Activated T-helper 1 cell treated with anti-CD3 and anti-CD28 coated beads, Interleukin-12 subunit alpha, Interleukin-12 subunit beta, Interleukin-2, Interleukin-4 antibody, amounts not matched to agents 30 ng/mL and 10 ng/mL and 1 ng/mL, durations not matched to agents 14 hours and 24 hours and 36 hours (primary cell): ENCODE data around the gene PTK6. TPM values are rescaled to one million over a fixed set of nuclear protein-coding genes. Genes with fewer than 3 reads are reported as not detected.
"Not testable (repeated sequence)": the region's sequence is repeated elsewhere in the genome, so short reads cannot be mapped to it uniquely, and the experiment has no call there.

Experiments used
- DNase-seq: peaks from one replicate; pipeline ENCODE4 v3.0.0; 2021; ENCODE audit warnings: low spot score
- H3K27ac Mint-ChIP-seq: one replicate; pipeline ENCODE4 v1.8.0; 2021; ENCODE audit warnings: mild to moderate bottlenecking, mixed read lengths
- H3K27me3 Mint-ChIP-seq: one replicate; pipeline ENCODE4 v1.8.0; 2022; ENCODE audit warnings: mild to moderate bottlenecking, moderate library complexity, mixed read lengths; ENCODE audit not compliant: insufficient read depth
- H3K36me3 Mint-ChIP-seq: one replicate; pipeline ENCODE4 v1.8.0; 2021; ENCODE audit warnings: low read depth, mixed read lengths
- H3K4me1 Mint-ChIP-seq: one replicate; pipeline ENCODE4 v1.8.0; 2021; ENCODE audit warnings: low read depth, mixed read lengths
- H3K4me3 Mint-ChIP-seq: one replicate; pipeline ENCODE4 v1.8.0; 2021; ENCODE audit warnings: mild to moderate bottlenecking, moderate library complexity, mixed read lengths
- H3K9me3 Mint-ChIP-seq: one replicate; pipeline ENCODE4 v1.8.0; 2021; ENCODE audit warnings: mixed read lengths
- intact Hi-C: fragments of 100-400 bp; cut with micrococcal nuclease; formaldehyde crosslinking; loops from one replicate; pipeline ENCODE4 v1.15.1; 2024
- total RNA-seq: library from RNA; stranded (reverse); gene quantifications from 2 replicates; pipeline ENCODE4 v1.2.3, GENCODE V29; 2022

Gene PTK6
- total RNA-seq, 1 donor from 2014 or later = 0.16 TPM

DNA sequence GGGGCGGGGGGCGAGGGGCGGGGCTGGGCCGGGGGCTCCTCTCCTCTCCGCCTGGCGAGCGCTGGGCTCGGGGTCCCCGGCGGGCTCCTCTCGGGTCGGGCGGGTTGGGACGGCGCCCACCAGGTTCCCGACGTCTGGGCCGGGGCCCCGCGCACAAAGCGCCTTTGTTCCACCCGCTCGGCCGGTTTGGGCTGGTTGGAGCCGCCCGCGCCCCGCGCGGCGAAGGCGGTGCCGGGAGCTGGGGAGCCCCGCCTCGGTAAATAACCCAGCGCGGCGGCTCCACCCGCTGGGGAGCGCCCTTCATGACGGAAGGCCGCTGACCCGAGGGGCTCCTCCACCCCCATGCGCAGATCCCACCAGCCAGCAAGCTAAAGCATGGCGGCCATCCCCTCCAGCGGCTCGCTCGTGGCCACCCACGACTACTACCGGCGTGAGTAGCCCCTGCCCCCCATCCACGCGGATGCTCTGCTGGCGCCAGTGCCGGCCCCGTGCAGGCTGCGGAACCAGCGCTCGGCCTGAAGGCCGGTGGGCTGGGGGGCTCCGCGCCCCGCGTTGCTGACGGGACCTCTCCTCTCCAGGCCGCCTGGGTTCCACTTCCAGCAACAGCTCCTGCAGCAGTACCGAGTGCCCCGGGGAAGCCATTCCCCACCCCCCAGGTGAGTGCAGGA lies 16.1 kb downstream of the PTK6 start:
- Mint-ChIP-seq H3K9me3 (no peaks in the 10 kb centered on the region), H3K4me3 (peak overlapping the region; percentile 84), H3K27ac (peak overlapping the region; percentile 68), H3K27me3 (peaks cover 4% of the 10 kb centered on the region), H3K36me3 (peaks cover 12% of the 10 kb centered on the region), H3K4me1 (no peaks in the 10 kb centered on the region)
- intact Hi-C loops = loop anchor here (1.0 to 2.0 kb wide), 6 partner anchors 16 to 542 kb away; partner anchors contain the start of genes GMEB2, PTK6, TCEA2 and TPD52L2
- DNase-seq = peak; percentile 72

GRCh38 chr20:63520504-63520933 lies 16.7 kb downstream of the PTK6 start, which contains the start of gene PPDPF:
Gene PPDPF, plus strand, starts transcription at chr20:63520765. Its CDS starts 544 bp downstream, at chr20:63521309.
- H3K27me3 Mint-ChIP-seq = peaks cover 4% of the 10 kb centered on the region
- peak within 1 kb of the TSS; percentile 70 for H3K27ac Mint-ChIP-seq
- DNase-seq = peak; percentile 81
- H3K4me1 Mint-ChIP-seq = no peaks in the 10 kb centered on the region
- intact Hi-C loops = loop anchor here (1.0 to 2.0 kb wide), 6 partner anchors 17 to 543 kb away; partner anchors contain the start of genes GMEB2, PTK6, TCEA2 and TPD52L2
- no peaks in the 10 kb centered on the region for H3K9me3 Mint-ChIP-seq
- H3K36me3 Mint-ChIP-seq = peaks cover 12% of the 10 kb centered on the region
- peak within 1 kb of the TSS; percentile 84 for H3K4me3 Mint-ChIP-seq

- intact Hi-C loops = loop anchor here (1.0 to 2.0 kb wide), 6 partner anchors 17 to 543 kb away; partner anchors contain the start of genes GMEB2, PTK6, TCEA2 and TPD52L2
- DNase-seq = peak; percentile 68
- H3K27ac Mint-ChIP-seq = no peak overlapping the region
These were observed 17.3 kb downstream of the PTK6 start for GRCh38 chr20:63519668-63520503.

DNA sequence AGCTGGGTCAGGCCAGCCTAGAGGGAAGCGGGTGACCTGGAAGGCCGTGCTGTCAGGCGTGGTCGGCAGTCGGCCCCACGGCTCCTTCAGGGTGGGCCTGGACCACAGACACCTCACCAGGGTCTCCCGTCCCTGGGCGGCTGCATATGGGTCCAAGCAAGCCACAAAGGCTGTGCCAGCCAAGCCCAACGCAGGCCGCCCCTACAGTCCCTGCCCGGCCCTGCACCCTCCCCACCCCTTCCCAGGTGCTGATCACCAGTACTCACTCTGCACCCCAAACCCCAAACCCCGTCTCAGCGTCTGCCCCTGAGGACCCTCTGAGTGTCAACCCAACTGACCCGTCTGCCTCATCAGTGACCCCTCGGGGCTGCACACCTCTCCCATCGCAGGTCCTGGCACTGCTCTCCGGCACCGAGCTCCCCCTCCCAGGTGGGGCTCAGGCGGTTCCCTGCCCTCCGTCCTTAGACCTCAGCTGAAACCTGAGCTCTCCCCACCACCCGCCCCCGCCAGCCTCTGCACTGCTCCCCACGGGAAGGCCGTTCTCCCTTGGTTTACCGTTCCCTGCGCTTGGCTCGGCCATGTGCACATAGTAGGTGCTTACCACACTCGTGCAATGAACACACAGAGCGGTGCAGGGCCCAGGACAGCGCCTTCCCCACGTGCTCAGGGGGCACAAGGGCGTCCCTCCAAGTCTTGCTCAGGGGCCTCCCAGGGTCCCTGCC lies 18.1 kb downstream of the PTK6 start:
- H3K27ac Mint-ChIP-seq = no peak overlapping the region

More at GRCh38 chr20:63519668-63520503, 17.3 kb downstream of the PTK6 start:
- no peaks in the 10 kb centered on the region for H3K4me1 Mint-ChIP-seq
- peaks cover 12% of the 10 kb centered on the region for H3K36me3 Mint-ChIP-seq
- H3K9me3 Mint-ChIP-seq = no peaks in the 10 kb centered on the region
- H3K4me3 Mint-ChIP-seq = peak overlapping the region; percentile 74
- H3K27me3 Mint-ChIP-seq = peaks cover 4% of the 10 kb centered on the region

DNA sequence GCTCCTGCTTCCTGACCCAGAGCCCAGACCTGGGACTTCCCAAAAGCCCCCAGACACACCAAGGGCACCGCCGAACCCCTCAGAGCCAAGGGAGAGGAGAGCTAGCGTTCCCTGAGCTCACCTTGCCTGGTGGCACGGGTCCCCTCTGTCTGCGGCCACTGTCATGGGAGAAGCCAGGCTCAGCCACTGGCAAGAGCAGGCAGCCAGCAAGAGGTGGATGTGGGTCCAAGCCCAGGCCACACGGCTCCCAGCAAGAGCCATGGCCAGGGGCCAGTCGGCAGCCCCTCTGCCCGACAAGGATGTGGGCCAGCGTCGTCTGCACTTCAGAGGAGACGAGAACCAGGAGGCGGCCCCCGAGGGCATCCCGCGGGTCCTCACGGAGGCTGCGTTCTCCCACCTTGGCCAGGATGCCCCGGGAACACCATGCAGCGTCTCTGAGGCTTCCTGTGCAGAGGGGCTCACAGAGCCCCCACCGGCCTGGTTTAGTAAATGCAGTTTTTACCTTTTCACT lies 18.8 kb downstream of the PTK6 start:
- peaks cover 8% of the 10 kb centered on the region for H3K36me3 Mint-ChIP-seq
- no peaks in the 10 kb centered on the region for H3K9me3 Mint-ChIP-seq
- intact Hi-C loops = no loop called here
- H3K4me3 Mint-ChIP-seq = peak overlapping the region; percentile 63
- no peaks in the 10 kb centered on the region for H3K4me1 Mint-ChIP-seq
- H3K27ac Mint-ChIP-seq = no peak overlapping the region
- peaks cover 6% of the 10 kb centered on the region for H3K27me3 Mint-ChIP-seq
- no peak for DNase-seq

More for the DNA sequence above, 18.1 kb downstream of the PTK6 start:
- H3K4me1 Mint-ChIP-seq = no peaks in the 10 kb centered on the region
- H3K27me3 Mint-ChIP-seq = peaks cover 6% of the 10 kb centered on the region
- H3K9me3 Mint-ChIP-seq = no peaks in the 10 kb centered on the region
- peaks cover 13% of the 10 kb centered on the region for H3K36me3 Mint-ChIP-seq
- no peak for DNase-seq
- intact Hi-C loops = no loop called here
- H3K4me3 Mint-ChIP-seq = peak overlapping the region; percentile 74

DNA sequence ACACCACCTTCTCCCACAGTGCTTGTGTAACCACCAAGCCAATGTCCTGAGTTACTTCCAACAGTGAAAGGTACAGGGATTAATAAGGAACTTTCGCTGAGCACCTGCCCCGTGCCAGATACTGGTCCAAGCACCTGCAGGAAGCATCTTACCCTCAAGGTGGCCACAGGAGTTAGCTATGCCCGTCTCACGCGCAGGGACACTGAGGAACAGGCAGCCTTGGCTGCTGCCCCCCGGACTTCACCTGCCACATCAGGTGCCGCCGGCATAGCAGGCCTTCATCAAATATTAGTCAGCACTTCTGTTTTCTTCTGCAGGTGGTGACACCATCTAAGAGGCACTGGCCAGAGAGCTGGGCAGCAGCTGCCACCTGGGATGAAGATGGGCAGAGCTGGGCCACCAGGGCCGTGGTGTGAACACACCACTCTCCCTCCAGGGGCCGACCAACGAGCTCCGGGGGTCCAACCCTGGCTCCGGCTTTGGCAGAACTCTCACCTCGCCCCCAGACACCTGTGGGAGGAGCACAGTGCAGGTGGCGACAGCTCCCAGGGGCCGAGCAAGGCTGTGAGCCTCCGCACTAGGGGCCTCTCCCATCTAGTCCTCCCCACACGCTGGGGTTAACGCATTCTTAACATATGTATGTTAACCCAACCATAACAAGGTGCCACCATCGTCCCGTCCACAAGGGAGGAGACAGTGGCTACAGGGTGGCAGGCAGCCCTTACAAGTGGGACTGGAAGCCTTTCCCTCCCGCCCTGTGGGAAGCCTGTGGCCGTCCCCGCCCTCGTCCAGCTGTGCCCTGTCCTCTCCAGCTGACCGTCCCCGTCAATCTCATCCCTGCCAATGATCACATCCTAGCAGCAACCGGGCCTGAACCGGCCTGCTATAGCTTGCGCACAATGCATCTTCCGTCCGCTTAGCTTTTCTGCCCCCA lies 19.5 kb downstream of the PTK6 start:
- H3K27ac Mint-ChIP-seq = no peak overlapping the region
- peaks cover 8% of the 10 kb centered on the region for H3K27me3 Mint-ChIP-seq
- no peaks in the 10 kb centered on the region for H3K9me3 Mint-ChIP-seq
- peaks cover 6% of the 10 kb centered on the region for H3K36me3 Mint-ChIP-seq
- intact Hi-C loops = no loop called here
- no peaks in the 10 kb centered on the region for H3K4me1 Mint-ChIP-seq
- peak overlapping the region; percentile 63 for H3K4me3 Mint-ChIP-seq
- no peak for DNase-seq

- DNase-seq, H3K4me3 Mint-ChIP-seq, intact Hi-C loops, H3K9me3 Mint-ChIP-seq, H3K27ac Mint-ChIP-seq, H3K36me3 Mint-ChIP-seq, H3K4me1 Mint-ChIP-seq: not testable (repeated sequence)
- peaks cover 18% of the 10 kb centered on the region for H3K27me3 Mint-ChIP-seq
These were observed 22.7 kb downstream of the PTK6 start for GRCh38 chr20:63514520-63514919.

- H3K9me3 Mint-ChIP-seq = no peaks in the 10 kb centered on the region
- H3K4me3 Mint-ChIP-seq = no peak overlapping the region
- intact Hi-C loops = no loop called here
- no peak overlapping the region for H3K27ac Mint-ChIP-seq
- no peak for DNase-seq
- no peaks in the 10 kb centered on the region for H3K4me1 Mint-ChIP-seq
- peaks cover 18% of the 10 kb centered on the region for H3K27me3 Mint-ChIP-seq
- H3K36me3 Mint-ChIP-seq = peaks cover 3% of the 10 kb centered on the region
These were observed 24.0 kb downstream of the PTK6 start for GRCh38 chr20:63513207-63513606.

- H3K9me3 Mint-ChIP-seq = peaks cover under 1% of the 10 kb centered on the region
- no peak for DNase-seq
- no peak overlapping the region for H3K4me3 Mint-ChIP-seq
- peaks cover 2% of the 10 kb centered on the region for H3K36me3 Mint-ChIP-seq
- peaks cover 20% of the 10 kb centered on the region for H3K27me3 Mint-ChIP-seq
- H3K4me1 Mint-ChIP-seq = no peaks in the 10 kb centered on the region
- no peak overlapping the region for H3K27ac Mint-ChIP-seq
- intact Hi-C loops = no loop called here
These were observed 28.1 kb downstream of the PTK6 start for GRCh38 chr20:63509088-63509564.

GRCh38 chr20:63508072-63508768 lies 29.0 kb downstream of the PTK6 start:
- no peaks in the 10 kb centered on the region for H3K4me1 Mint-ChIP-seq
- DNase-seq = no peak
- H3K4me3 Mint-ChIP-seq = peak overlapping the region; percentile 20
- peak overlapping the region; percentile 56 for H3K27ac Mint-ChIP-seq
- peaks cover 3% of the 10 kb centered on the region for H3K9me3 Mint-ChIP-seq
- H3K27me3 Mint-ChIP-seq = peaks cover 20% of the 10 kb centered on the region
- intact Hi-C loops = no loop called here
- peaks cover 1% of the 10 kb centered on the region for H3K36me3 Mint-ChIP-seq

DNA sequence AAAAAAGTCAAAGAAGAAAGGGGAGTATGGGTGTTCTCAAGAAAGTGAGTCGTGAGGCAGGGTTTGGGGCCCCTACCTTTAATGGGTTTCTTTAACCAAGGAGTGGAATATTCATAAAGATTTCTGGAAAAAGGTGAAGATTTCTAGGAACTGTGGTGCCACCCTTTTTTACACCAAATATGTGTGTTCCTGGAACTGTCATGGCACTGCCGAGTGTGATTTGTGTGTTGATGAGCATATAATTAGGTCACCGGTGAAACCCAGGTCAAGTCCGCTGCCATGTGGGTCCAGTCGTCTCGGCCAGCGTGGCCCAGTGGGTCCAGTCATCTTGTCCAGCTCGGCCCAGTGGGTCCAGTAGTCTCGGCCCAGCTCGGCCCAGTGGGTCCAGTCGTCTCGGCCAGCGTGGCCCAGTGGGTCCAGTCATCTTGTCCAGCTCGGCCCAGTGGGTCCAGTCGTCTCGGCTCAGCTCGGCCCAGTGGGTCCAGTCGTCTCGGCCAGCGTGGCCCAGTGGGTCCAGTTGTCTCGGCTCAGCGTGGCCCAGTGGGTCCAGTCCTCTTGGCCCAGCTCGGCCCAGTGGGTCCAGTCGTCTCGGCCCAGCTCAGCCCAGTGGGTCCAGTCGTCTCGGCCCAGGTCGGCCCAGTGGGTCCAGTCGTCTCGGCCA lies 30.0 kb downstream of the PTK6 start:
- peaks cover 3% of the 10 kb centered on the region for H3K9me3 Mint-ChIP-seq
- no peak for DNase-seq
- no peaks in the 10 kb centered on the region for H3K4me1 Mint-ChIP-seq
- H3K27ac Mint-ChIP-seq = peak overlapping the region; percentile 25
- peaks cover 14% of the 10 kb centered on the region for H3K27me3 Mint-ChIP-seq
- H3K4me3 Mint-ChIP-seq = no peak overlapping the region
- intact Hi-C loops = no loop called here
- no peaks in the 10 kb centered on the region for H3K36me3 Mint-ChIP-seq
